Measurements from ENCODE around the gene MATN3.

The MATN3 gene

GRCh38 chr2:20027260-20027677 lies 14.8 kb upstream of the MATN3 start:
- Histone ChIP-seq H3K4me3 (ENCODE audit: low read depth in 1 of 2, low read length in 1 of 2) (no peak overlapping the region), H3K9me3 (no peaks in the 10 kb centered on the region), H3K27ac (no peak overlapping the region), H3K4me1 (ENCODE audit: control insufficient read depth in 1 of 2, insufficient read depth in 1 of 2, low read depth in 1 of 2, low read length in 1 of 2) (no peaks in the 10 kb centered on the region), H3K36me3 (peaks cover 47% of the 10 kb centered on the region), H3K27me3 (no peaks in the 10 kb centered on the region)
- TF ChIP-seq CTCF (IDR thresholded peaks at IDR 0.05): no peak

GRCh38 chr2:20025065-20025786 lies 12.8 kb upstream of the MATN3 start:
- TF ChIP-seq CTCF (IDR thresholded peaks at IDR 0.05): no peak

GRCh38 chr2:20023688-20024087 lies 11.2 kb upstream of the MATN3 start:
- H3K27ac ChIP-seq: no peak overlapping the region
- no peaks in the 10 kb centered on the region for H3K4me1 ChIP-seq (ENCODE audit: control insufficient read depth in 1 of 2, insufficient read depth in 1 of 2, low read depth in 1 of 2, low read length in 1 of 2)
- no peaks in the 10 kb centered on the region for H3K27me3 ChIP-seq
- no peak for TF ChIP-seq CTCF (IDR thresholded peaks at IDR 0.05)
- H3K36me3 ChIP-seq: peaks cover 15% of the 10 kb centered on the region
- no peaks in the 10 kb centered on the region for H3K9me3 ChIP-seq
- H3K4me3 ChIP-seq (ENCODE audit: low read depth in 1 of 2, low read length in 1 of 2): no peak overlapping the region

More at GRCh38 chr2:20025065-20025786, 12.8 kb upstream of the MATN3 start:
- Histone ChIP-seq H3K9me3 (no peaks in the 10 kb centered on the region), H3K4me1 (ENCODE audit: control insufficient read depth in 1 of 2, insufficient read depth in 1 of 2, low read depth in 1 of 2, low read length in 1 of 2) (no peaks in the 10 kb centered on the region), H3K27me3 (no peaks in the 10 kb centered on the region), H3K4me3 (ENCODE audit: low read depth in 1 of 2, low read length in 1 of 2) (no peak overlapping the region), H3K36me3 (peaks cover 29% of the 10 kb centered on the region), H3K27ac (no peak overlapping the region)

- Histone ChIP-seq H3K36me3 (no peaks in the 10 kb centered on the region), H3K4me1 (ENCODE audit: control insufficient read depth in 1 of 2, insufficient read depth in 1 of 2, low read depth in 1 of 2, low read length in 1 of 2) (no peaks in the 10 kb centered on the region)
- no peak for TF ChIP-seq CTCF (IDR thresholded peaks at IDR 0.05)
Measured at GRCh38 chr2:20021405-20022009, 9.0 kb upstream of the MATN3 start.

GRCh38 chr2:20019747-20020146 lies 7.3 kb upstream of the MATN3 start:
- TF ChIP-seq CTCF (IDR thresholded peaks at IDR 0.05): no peak
- no peaks in the 10 kb centered on the region for H3K4me1 ChIP-seq (ENCODE audit: control insufficient read depth in 1 of 2, insufficient read depth in 1 of 2, low read depth in 1 of 2, low read length in 1 of 2)
- H3K27me3 ChIP-seq: peaks cover 2% of the 10 kb centered on the region
- no peak overlapping the region for H3K4me3 ChIP-seq (ENCODE audit: low read depth in 1 of 2, low read length in 1 of 2)
- H3K27ac ChIP-seq: no peak overlapping the region
- no peaks in the 10 kb centered on the region for H3K9me3 ChIP-seq
- no peaks in the 10 kb centered on the region for H3K36me3 ChIP-seq

More at GRCh38 chr2:20021405-20022009, 9.0 kb upstream of the MATN3 start:
- Histone ChIP-seq H3K9me3 (no peaks in the 10 kb centered on the region), H3K27me3 (no peaks in the 10 kb centered on the region), H3K27ac (no peak overlapping the region), H3K4me3 (ENCODE audit: low read depth in 1 of 2, low read length in 1 of 2) (no peak overlapping the region)

Measured in neutrophil (primary cell).